NOMO-1 treated with dmso at 0.1 percent for 144 hours (cell line): ENCODE data around the gene FNDC5.
A peak's percentile ranks its signal among the peaks of the same experiment; 100 is the strongest.

Source experiments
- DNase-seq: peaks from one replicate; lab custom pipeline; 2025; ENCODE audit not compliant: unreplicated experiment; lab: John Stamatoyannopoulos, UW

Gene FNDC5

GRCh38 chr1:32897082-32898049 lies 26.7 kb upstream of the FNDC5 start:
- DNase-seq: no peak

GRCh38 chr1:32896451-32896850 lies 25.7 kb upstream of the FNDC5 start:
- no peak for DNase-seq

GRCh38 chr1:32895325-32896215 lies 24.9 kb upstream of the FNDC5 start:
- DNase-seq: no peak

- no peak for DNase-seq
Measured at GRCh38 chr1:32894681-32895080, 24.0 kb upstream of the FNDC5 start.

GRCh38 chr1:32894019-32894600 lies 23.4 kb upstream of the FNDC5 start:
- no peak for DNase-seq

- DNase-seq: no peak
Measured at GRCh38 chr1:32893198-32894018, 22.7 kb upstream of the FNDC5 start.

- DNase-seq: no peak
Measured at GRCh38 chr1:32892368-32893197, 21.9 kb upstream of the FNDC5 start.

- no peak for DNase-seq
Measured at GRCh38 chr1:32891630-32892029, 20.9 kb upstream of the FNDC5 start.

- no peak for DNase-seq
Measured at GRCh38 chr1:32891241-32891570, 20.5 kb upstream of the FNDC5 start.

- no peak for DNase-seq
Measured at GRCh38 chr1:32890516-32891240, 20.0 kb upstream of the FNDC5 start.

GRCh38 chr1:32889731-32890278 lies 19.1 kb upstream of the FNDC5 start:
- no peak for DNase-seq

- DNase-seq: no peak
Measured at GRCh38 chr1:32888677-32889420, 18.1 kb upstream of the FNDC5 start.

GRCh38 chr1:32888134-32888533 lies 17.4 kb upstream of the FNDC5 start:
- no peak for DNase-seq

GRCh38 chr1:32887623-32888022 lies 16.9 kb upstream of the FNDC5 start:
- no peak for DNase-seq

GRCh38 chr1:32886828-32887414 lies 16.2 kb upstream of the FNDC5 start:
- DNase-seq: no peak

- peak; percentile 11 for DNase-seq
Measured at GRCh38 chr1:32886004-32886827, 15.5 kb upstream of the FNDC5 start, which contains the start of gene HPCA. Gene HPCA (plus strand): TSS chr1:32886491. CDS start chr1:32888899, 2,408 bp downstream.

GRCh38 chr1:32885676-32886003 lies 14.9 kb upstream of the FNDC5 start:
- DNase-seq: no peak
